GM12873 (cell line): ENCODE results near the gene GDF2.

ENCODE experiments used
- TF ChIP-seq, protein P1 (sequence below): IDR thresholded peaks from 2 replicates; pipeline ENCODE4 v1.5.1; 2012; ENCODE audit warnings: low read depth, mild to moderate bottlenecking, moderate library complexity, low read length, control low read depth; ENCODE audit not compliant: insufficient read depth; ENCODE audit errors: missing control alignments

Gene GDF2

DNA sequence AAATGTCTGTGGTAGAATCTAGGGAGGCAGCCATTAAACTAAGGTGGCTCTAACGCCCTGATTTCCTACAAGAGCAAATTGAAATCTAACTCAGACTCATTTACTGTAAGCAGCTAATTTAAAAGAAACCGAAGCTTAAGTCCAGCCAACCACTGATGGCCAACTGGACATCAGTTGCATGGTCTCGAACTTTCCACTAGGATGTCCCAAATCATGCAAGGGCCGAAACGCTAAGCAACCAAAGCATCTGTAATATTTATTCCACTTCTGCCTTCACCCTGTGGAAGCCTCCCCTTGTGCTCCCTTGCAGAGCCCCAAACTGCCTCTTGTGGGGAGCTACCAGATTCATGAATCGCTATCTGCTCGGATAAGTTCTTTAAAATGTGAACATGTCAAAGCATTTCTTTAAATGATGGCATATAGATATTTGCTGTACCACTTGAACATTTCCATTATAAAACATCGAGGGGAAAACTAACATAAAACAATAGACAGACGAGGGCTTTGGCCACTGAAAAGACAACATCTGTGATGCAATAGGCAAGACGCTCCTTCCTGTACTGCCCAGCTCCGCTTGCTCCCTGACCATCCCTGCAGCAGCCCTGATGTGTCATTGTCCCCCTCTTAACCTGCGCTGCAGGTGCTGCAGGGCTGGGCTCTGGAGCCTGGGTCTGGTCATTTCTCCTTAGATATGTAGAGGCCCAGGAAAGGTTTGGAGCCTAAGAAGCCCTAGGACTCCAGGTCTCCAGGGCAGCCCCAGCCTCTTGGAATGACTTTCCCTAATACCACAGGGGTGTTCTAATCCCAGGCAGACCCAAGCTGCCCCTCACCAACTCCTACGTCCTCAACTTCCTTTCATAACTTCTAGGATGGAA lies 23.0 kb downstream of the GDF2 start:
- TF ChIP-seq, protein P1, sequence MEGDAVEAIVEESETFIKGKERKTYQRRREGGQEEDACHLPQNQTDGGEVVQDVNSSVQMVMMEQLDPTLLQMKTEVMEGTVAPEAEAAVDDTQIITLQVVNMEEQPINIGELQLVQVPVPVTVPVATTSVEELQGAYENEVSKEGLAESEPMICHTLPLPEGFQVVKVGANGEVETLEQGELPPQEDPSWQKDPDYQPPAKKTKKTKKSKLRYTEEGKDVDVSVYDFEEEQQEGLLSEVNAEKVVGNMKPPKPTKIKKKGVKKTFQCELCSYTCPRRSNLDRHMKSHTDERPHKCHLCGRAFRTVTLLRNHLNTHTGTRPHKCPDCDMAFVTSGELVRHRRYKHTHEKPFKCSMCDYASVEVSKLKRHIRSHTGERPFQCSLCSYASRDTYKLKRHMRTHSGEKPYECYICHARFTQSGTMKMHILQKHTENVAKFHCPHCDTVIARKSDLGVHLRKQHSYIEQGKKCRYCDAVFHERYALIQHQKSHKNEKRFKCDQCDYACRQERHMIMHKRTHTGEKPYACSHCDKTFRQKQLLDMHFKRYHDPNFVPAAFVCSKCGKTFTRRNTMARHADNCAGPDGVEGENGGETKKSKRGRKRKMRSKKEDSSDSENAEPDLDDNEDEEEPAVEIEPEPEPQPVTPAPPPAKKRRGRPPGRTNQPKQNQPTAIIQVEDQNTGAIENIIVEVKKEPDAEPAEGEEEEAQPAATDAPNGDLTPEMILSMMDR: no peak

DNA sequence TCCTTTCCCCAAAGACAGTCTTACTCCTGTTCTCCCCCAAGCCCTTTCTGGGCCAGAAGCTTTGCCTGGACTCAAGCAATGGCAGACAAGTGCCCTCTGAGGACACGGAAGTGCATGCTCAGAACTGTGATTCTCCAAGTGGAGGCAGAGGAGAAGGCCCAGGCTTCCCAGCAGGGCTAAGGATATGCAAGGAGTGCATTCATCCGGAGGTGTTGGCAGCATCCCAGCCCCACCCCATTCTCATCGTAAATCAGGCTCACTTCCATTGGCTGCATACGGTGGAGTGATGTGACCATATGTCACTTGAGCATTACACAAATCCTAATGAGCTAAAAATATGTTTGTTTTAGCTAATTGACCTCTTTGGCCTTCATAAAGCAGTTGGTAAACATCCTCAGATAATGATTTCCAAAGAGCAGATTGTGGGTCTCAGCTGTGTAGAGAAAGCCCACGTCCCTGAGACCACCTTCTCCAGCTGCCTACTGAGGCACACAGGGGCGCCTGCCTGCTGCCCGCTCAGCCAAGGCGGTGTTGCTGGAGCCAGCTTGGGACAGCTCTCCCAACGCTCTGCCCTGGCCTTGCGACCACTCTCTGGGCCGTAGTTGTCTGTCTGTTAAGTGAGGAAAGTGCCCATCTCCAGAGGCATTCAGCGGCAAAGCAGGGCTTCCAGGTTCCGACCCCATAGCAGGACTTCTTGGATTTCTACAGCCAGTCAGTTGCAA lies 24.5 kb downstream of the GDF2 start:
- TF ChIP-seq, protein P1: no peak

DNA sequence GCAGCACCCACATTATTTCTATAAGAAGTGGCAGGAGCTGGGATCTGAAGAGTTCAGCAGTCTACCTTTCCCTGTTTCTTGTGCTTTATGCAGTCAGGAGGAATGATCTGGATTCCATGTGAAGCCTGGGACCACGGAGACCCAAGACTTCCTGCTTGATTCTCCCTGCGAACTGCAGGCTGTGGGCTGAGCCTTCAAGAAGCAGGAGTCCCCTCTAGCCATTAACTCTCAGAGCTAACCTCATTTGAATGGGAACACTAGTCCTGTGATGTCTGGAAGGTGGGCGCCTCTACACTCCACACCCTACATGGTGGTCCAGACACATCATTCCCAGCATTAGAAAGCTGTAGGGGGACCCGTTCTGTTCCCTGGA lies 25.0 kb downstream of the GDF2 start:
- TF ChIP-seq, protein P1: no peak

DNA sequence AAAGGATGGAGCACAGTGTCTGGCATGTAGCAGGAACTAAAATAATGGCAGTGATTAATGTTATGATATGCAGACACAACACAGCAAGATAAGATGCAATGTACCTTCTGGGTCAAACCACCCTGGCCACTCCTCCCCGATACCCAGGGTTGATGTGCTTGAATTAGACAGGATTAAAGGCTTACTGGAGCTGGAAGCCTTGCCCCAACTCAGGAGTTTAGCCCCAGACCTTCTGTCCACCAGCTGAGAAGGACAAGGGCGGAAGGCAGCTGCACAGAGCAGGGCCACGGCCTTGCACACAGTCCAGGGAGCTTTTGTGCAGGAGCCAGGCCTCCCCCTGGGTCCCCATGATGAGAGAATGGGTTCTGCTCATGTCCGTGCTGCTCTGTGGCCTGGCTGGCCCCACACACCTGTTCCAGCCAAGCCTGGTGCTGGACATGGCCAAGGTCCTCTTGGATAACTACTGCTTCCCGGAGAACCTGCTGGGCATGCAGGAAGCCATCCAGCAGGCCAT lies 25.9 kb downstream of the GDF2 start, which contains the start of gene RBP3:
Gene RBP3 (plus strand): TSS at position 226 of the 514 bp plus-strand sequence. CDS start 122 bp downstream, at position 348.
- TF ChIP-seq, protein P1: no peak

DNA sequence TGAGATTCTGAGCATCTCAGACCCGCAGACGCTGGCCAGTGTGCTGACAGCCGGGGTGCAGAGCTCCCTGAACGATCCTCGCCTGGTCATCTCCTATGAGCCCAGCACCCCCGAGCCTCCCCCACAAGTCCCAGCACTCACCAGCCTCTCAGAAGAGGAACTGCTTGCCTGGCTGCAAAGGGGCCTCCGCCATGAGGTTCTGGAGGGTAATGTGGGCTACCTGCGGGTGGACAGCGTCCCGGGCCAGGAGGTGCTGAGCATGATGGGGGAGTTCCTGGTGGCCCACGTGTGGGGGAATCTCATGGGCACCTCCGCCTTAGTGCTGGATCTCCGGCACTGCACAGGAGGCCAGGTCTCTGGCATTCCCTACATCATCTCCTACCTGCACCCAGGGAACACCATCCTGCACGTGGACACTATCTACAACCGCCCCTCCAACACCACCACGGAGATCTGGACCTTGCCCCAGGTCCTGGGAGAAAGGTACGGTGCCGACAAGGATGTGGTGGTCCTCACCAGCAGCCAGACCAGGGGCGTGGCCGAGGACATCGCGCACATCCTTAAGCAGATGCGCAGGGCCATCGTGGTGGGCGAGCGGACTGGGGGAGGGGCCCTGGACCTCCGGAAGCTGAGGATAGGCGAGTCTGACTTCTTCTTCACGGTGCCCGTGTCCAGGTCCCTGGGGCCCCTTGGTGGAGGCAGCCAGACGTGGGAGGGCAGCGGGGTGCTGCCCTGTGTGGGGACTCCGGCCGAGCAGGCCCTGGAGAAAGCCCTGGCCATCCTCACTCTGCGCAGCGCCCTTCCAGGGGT lies 26.6 kb downstream of the GDF2 start:
- TF ChIP-seq, protein P1: no peak

DNA sequence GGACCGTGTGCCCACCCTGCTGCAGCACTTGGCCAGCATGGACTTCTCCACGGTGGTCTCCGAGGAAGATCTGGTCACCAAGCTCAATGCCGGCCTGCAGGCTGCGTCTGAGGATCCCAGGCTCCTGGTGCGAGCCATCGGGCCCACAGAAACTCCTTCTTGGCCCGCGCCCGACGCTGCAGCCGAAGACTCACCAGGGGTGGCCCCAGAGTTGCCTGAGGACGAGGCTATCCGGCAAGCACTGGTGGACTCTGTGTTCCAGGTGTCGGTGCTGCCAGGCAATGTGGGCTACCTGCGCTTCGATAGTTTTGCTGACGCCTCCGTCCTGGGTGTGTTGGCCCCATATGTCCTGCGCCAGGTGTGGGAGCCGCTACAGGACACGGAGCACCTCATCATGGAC lies 27.3 kb downstream of the GDF2 start:
- TF ChIP-seq, protein P1: no peak

DNA sequence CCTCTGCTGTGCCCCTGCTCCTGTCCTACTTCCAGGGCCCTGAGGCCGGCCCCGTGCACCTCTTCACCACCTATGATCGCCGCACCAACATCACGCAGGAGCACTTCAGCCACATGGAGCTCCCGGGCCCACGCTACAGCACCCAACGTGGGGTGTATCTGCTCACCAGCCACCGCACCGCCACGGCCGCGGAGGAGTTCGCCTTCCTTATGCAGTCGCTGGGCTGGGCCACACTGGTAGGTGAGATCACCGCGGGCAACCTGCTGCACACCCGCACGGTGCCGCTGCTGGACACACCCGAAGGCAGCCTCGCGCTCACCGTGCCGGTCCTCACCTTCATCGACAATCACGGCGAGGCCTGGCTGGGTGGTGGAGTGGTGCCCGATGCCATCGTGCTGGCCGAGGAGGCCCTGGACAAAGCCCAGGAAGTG lies 27.7 kb downstream of the GDF2 start:
- TF ChIP-seq, protein P1: no peak
